NCI-H2081 (cell line): ENCODE results near the gene C2CD2.

Source experiments
- DNase-seq, 2 experiments: peaks; one replicate each; lab custom pipeline; 2025; lab: John Stamatoyannopoulos, UW

Gene C2CD2

DNA sequence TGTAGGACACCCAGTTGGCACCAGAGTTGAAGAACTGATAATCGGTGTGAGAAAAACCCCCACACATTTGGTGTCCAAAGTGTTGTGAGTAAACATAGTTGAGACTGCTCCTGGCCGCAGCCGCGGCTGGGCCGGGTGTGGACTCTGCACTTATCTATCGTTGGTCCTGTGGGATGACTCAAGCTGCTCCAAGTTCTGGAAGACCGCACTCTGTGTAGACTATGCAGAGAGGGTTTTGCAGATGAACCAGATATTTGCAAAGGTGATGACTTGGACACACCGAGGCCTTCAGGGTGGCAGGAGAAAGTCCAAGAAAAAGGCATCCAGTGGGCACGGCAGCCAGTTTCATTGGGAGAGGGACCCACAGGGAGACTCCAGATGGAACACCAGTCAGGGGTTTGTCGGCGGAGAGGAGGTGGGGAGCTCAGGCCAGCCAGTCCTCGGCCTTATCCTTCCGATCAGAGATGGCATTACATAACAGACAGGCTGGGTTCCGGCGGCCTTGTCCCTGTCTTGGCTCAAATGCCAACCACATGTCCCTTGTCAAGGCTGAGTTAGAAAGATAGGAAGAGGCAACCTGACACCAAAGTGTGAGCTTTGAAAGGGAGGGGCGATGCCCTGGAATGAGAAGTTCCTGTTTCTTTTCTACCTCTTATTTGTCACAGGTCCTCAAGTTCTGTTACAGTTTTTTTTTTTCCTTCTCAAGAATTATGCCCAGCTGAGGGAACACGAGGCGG, 21.1 kb downstream of the C2CD2 start:
- no peak for DNase-seq

DNA sequence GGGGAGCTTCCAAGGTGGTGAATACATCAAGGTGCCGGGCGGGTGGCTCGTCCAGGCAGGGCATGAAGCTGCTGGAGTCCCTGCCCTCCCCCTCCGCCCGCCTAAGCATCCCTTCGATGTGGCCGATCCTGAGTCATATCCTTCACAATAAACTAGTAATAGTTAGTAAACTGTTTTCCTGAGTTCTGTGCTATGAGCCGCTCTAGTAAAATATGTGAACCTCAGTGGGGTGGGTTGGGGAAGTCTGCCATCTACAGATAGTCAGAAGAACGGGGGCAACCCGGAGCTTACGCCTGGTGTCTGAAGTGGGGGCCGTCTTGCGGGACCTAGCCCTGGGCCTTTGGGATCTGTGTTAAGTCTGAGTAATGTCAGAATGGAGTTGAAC, 21.6 kb downstream of the C2CD2 start:
- no peak for DNase-seq

DNA sequence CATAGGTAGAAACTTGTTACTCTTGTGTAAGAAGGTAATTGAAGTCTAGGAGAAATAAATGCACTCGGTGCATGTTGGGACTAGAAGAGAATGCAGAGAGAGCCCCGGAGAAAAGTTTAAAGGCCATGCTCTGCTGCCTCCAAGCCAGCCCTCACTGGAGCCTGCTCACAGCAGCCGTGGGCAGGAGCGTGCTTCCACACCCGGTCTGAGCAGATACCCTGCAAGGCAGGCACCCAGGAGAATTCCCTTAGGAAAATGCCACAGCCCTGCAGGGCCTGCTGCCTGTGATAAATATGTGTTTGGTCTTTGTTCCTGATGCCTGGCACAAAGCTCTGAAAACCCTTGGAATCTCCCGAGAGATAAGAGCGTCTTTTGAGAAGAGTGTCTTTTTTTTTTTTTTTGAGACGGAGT, 22.8 kb downstream of the C2CD2 start:
- DNase-seq, result no peak

DNA sequence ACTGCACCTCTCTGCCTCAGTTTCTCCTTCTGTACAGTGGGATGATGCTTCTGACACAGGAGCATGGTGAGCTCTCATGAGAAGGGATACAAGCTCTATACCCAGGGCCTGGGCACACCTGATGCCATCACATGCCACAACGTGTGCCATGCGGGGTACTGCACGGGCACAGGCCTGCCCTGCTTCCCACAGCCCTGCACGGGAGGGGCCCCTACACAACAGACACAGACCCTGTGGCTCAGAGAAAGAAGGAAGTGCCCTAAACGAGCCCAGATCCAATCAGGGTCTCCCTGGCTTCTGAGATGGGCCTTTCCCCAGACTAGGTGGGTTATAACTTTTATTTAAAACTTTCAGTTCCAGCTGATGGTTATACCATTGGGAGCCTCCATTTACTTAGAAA, 24.6 kb downstream of the C2CD2 start:
- no peak for DNase-seq

DNA sequence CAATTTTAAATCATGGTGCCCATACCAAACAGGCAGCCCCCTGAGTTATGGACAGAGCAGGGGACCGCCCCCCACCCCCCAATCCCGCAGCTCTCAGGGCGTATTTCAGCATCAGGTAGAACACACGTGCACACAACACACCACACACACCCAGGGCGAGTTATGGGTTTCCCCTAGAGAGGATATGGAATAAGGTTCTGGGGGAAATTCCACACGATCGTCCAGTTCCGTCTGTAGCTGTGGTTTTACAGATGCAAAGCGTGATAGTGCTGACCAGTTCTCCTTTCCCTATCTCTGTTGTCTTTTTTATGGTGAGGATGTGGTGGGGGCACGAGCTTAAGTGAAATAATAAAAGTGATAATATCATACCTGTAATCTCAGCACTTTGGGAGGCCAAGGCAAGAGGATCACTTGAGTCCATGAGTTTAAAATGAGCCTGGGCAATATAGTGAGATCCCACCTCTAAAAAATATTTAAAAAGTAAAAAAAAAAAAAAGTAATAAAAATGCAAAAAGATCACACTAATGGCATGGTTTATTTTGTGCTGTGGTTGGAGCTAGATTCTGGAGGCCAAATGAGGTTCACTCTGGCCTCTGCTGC, 25.1 kb downstream of the C2CD2 start:
- DNase-seq, result no peak

DNA sequence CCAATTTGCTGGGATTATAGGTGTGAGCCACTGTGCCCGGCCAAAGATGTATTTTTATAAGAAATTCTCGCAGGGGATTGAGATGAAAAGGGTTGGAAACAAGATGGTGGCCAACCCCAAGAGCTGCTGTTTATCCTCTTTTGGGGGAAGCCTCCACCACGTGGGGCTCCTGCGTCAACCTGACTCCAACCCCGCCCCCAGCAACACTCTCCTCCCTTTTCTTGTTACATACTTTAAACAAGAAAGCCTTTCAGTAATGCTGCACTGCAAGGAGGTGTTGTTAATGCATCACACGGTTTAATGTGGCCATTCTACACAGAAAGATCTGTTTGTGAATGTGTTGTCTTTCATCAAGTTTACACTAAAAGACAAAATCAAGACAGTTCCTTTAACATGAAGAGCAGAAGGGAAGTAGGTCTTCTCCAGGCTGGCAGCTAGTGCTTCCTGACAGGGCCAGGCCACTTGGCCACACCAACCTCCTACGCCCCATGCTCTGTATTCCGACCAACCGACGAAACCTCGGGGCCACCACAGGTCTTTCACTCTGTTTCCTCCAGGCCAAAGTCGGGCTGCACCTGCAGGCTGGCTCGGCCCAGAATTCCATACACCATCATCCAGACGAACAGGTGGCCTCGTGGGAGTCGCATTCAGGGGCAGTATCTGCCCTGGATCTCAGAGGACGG, 25.9 kb downstream of the C2CD2 start:
- DNase-seq, result no peak

DNA sequence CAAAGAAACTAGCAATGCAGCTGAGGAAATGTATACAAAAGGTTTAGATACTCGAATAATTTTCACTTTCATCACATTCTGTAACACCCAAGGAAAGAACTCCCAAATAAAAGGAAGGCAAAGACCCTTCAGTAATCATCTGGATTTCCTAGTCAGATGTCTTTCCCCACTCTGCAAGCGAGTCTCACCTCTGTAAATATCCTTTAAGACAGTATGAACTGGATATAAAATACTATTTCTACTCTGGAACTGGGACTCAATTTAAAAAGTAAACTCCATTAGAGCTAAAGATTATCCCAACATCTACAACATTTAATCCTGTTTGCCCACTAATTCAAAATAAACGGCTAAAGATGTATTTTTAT, 27.0 kb downstream of the C2CD2 start:
- no peak for DNase-seq

DNA sequence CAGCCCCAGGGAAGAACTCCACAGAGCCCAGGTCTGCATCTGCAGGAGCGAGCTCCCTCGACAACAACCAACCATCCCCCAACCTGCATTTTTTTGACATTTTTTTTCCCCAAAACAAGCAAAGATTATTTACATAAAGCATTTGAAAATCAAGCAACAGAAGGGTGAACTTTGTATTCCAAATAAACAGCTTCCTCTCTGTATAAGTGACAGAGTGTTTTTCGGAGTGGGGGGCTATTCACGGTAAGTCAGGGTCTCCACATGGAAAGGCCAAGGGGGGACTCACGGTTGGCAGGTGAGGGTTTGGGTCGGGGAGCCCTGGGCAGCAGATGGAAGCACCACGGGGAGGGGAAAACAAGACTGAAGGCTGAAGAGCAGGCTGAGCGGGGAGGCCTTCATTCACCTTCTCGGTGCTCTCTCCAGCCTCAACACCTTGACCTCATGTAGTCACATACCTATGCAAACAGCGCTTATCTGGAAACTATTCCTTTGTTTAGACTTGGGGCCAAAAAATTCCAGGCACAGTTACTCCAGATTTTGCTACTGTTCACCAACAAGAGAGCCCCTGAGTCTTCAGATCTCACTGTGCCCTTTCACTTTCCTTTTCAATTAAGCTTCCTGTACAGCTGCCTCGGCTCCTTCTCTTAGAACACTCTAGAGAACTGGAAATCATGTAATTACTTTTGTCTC, 27.6 kb downstream of the C2CD2 start:
- DNase-seq, result no peak

DNA sequence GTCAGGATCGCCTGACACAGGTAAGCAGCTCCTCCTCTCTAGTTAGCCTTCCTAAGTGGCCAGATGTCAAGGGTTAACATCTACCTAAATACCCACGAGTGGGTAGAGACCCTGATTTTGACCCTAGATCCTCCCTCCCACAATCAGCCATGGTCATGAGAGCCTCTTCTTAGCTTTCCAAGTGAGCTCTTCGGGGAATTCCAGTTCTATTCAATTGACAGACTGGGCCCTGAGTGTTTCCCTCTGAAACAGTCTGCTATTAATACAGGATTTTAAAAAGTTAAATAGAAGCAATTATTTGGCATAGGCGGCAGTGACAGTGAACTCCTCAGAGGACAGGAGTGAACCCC, 28.1 kb downstream of the C2CD2 start:
- no peak for DNase-seq

DNA sequence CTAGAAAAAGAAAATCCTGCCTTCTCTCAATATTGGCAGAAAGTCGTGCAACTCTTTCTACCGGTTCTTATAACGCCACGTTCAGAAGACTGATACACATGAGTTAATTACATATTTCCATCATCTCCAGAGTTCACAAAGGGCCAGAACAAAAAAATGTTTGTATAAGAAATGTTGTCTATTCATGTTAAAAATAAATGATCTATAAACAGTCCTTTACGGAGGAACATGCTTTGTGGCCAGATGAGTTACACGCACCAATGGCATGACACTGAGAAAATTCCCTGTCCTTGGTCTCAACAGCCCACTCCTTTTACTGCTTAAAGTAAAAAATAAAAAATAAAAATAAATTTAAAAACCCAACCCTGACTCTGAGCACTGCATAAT, 29.5 kb downstream of the C2CD2 start:
- no peak for DNase-seq

DNA sequence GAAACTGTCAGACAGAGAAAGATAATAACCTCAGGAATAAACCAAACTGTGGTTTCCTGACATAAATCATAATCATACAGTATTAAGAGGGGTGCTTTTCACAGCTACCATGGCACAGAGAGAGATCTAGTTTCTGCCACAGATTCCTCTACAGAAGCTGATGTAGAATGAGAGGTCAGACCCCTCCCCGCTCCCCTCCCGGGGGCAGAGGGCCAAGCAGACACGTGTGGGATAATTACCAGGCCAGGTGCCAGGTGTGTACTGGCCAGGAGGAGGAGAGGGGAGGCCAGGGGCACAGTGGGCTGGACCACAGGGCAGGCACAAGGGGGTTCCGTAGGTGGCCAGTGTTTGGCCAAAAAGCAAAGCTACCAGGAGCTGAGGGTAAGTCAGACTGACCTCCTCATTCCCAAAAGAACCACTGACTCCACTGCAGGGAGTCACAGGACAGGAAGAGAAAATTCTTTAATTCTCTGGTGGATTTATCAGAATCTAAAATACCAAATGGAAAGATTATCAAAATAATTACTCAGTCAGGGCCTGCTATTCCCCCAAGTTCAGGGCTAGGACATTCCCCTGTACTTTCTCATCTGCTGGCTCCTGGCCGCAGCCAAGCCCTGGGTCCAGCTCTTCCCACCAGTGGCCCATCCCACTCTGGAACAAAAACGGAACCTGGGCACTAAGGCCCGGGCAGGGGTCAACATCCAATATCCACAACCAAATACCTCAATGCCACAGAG, 30.0 kb downstream of the C2CD2 start:
- no peak for DNase-seq

DNA sequence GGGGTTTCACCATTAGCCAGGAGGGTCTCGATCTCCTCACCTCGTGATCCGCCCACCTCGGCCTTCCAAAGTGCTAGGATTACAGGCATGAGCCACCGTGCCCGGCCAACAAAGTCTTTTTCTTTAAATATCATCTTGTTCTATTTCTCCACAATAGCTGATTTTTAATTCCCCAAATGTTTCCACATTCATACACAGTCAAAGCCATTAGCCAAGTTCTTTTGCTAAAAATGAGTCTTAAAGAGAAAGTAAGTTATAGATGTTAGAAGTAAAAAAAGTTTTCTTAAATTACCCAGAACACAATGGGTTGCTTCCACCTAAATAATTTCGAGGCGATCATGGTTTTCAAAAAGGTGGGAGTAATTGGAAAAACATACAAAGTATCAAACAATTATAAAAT, 30.6 kb downstream of the C2CD2 start:
- no peak for DNase-seq

DNA sequence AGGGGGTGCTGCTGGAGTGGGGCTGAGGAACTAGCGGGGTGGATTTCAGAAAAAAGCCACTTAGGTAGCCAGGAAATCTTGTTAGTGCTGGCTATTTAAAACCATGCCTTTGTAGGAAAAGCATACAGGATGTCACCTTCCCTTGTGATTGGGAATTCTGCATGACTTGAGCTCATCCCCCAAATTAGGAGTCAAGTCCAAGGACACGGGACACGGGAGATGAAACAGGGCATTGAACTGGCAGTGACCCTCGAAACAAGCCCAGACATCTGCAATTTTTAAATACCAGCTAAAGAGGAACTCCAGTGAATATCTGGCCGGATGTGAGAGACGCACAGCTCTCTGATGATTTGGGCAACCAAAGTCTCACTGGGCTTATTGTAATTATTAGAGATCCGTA, 32.8 kb downstream of the C2CD2 start:
- DNase-seq, result no peak

DNA sequence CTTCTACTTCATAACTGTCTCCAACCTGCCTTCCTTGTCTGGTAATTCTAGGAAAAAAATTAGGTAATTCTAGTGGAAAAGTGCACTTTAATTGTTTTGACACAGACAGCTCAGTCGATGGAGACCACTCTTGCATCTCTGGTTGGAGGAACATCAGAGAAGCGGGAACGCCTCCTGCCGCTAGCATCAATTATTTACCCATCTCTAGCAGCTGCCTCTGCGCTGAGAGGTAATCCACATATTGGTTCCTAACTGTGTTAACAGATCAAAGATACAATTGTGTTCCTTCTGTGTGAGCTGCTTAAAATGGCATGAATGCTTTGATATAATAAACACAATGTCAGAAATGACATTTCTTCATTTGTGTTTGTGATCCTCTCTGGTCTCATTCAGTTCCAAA, 33.3 kb downstream of the C2CD2 start:
- DNase-seq, result no peak

DNA sequence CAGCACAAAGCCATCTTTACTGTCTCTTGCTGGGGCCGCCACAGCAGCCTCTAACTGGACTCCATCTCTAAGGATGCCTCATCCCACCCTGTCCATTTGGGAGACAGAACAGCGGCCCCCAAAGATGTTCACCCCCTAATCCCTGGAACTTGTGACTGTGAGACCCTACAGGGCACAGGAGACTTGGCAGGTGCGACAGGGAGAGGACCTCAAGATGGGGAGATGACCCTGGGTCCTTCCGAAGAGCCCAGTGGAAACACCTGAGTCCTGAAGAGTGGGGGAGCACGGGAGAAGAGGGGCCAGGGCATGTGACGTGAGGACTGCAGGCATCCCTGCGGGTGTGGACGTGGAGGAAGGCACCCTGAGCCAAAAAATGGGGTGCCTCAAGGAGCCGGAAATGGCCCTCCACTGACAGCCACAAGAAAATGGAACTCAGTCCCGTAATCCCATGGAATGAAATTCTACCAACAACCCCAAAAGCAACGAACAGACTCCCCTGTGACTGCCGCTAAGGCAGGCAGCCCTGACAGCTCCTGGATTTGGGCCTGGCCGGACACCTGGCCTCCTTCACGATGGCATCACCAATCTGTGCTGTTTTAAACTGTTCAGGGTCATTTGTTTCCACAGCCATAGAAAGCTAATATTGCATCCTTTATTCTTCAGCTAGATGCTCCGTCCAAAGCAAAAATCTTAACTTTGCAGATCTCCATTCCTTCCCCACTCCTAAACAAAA, 34.0 kb downstream of the C2CD2 start:
- no peak for DNase-seq

DNA sequence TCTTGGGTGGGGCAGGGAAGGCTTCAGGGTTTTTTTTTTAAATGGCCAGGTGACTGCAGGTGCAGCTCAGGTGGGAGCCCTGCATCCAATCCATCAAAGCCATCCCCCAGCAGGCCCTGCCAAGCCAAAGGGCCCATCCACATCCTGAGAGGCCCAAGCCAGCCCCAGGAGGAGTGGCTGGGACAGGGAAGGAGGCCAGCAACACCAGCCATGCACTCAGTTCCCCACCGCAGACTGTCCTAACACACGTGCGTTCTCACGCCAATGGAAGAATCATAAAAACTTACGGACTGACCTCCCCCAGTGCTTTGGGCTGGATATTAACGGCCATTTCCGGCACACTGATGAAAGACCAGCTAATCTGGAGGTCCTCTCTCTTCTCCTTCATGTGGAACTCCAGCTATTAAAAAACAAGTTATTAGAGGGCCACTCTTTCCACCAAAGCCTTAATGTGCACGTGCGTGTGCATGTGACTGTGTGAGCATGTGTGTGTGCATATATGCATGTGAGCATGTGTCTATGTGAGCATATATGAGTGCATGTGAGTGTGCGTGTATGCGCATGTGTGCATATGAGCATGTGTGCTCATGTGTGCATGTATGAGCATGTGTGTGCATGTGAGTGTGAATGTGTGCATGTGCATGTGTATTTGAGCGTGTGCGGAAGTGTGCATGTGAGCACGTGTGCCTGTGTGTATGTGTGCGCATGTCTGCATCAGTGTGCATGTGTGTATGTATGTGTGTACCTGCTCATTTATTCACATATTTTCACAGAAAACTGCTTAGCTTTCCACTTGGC, 35.1 kb downstream of the C2CD2 start:
- DNase-seq, result no peak

DNA sequence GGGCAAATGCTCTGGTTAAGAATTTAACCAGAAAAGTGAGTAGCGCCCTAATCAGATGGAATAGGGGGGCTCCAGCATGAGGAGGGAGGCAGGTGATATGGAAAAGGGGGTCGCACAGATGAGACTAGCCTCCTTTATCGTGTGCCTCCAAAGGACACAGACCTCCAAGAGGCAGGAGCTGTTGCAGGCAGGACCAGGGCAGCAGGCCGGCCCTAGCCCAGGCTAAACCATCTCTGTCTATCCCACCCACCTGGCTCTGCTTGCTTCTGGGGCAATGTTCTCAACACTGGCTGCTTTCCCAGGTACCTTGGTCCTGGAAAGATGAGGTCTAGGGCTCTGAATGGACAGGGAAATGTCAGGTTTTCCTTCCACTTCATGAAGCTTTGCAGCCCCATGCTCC, 36.3 kb downstream of the C2CD2 start:
- no peak for DNase-seq

DNA sequence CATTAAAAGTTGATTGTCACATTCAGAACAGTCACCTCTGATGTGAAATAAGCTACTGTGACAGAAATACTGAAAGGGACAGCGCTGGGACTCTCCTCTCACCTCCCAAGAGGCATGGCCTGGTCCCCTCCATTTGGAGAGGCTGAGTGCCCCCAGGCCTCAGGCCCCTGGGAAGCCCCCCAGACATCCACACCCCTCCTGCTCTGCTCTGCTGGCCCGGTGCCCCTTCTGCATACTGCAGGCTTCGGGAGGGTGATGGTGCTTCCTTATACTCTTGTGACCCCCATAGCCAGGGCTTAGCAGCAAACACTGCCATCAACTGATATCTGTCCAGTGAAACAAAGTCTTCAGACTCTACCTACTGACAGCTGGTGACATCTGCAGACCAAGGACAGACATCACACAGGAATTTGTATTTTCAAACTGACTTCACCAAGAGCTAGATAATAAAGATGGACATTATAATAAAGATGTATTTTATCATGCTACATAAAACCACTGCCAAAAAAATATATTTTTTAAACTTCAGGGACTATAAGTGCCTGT, 36.9 kb downstream of the C2CD2 start:
- DNase-seq, result no peak

DNA sequence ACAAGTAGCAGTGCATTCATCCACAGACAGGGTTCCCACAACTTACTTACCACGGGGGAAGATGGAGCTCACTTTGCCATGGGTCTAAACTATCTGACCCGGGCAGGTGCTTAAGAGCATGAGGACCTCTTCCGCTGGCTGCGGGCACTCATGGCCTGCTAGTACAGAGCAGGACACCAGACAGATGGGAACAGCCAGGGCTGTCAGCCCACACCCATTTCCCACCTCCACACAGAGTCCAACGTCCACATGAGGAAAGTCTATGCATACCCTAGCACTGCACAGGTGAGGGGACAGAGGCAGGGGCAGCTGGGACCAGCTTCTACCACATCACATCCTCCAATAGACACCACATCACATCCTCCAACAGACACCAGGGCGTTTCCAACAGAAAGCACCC, 38.9 kb downstream of the C2CD2 start:
- no peak for DNase-seq

DNA sequence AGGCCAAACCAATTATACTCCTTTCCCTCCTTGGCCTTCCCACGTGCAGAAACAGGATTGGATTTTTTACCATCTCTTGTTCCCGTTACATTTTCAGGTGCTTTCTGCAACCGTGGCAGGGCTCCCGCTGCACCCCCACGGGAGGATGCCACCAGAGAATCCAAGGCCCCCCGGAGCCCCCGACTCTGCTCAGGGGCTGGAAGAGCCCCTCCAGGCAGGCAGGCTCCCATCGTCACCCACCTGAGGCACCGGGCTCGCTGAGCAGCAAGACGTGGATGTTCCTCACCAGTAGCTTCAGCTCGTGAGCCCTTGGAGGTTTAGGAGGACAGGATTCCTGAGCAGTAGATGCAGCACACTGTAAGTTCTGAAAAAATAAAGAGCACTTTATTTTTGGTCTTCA, 39.5 kb downstream of the C2CD2 start:
- DNase-seq, result no peak

DNA sequence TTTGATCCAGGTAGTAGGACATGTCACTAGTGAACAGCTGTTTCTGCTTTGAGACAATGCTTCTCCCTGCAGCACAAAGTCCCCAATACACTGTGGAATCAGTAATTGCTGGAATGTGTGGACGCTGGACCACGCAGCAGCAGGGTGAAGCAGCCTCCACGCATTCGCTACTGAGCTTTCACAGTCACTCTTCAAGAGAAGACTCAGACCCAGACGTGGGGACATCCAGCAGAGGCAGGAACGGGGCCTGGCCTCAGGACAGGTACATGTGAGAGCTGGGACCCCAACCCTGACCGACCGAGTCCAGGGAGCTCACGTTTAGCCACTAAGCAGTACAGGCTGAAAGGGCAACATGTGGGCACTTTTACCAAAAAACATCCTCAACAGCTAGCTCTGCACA, 40.6 kb downstream of the C2CD2 start:
- no peak for DNase-seq
